OCI-LY1 (cell line): ENCODE results near the gene ITPK1.

Source experiments
- H2AFZ ChIP-seq: fragments of 200-600 bp; sonication (generic), shearing (Covaris generic); 2 replicates; pipeline ENCODE4 v1.6.0; 2014; ENCODE audit warnings: antibody characterized with exemption, mild to moderate bottlenecking, low read length
- H3F3A ChIP-seq: fragments of 200-600 bp; sonication (generic), shearing (Covaris generic); 2 replicates; pipeline ENCODE4 v1.6.0; 2014; ENCODE audit warnings: mild to moderate bottlenecking, antibody characterized with exemption, low read length, moderate library complexity; ENCODE audit not compliant: insufficient read depth
- H3K27ac ChIP-seq: fragments of 200-600 bp; sonication (generic); 2 replicates; pipeline ENCODE4 v1.5.1; 2014; ENCODE audit warnings: low read length, mixed run types, mild to moderate bottlenecking, low read depth; ENCODE audit not compliant: poor library complexity, severe bottlenecking
- H3K27me3 ChIP-seq: fragments of 200-600 bp; sonication (generic); 2 replicates; pipeline ENCODE4 v1.6.0; 2014; ENCODE audit warnings: antibody characterized with exemption, mild to moderate bottlenecking, low read length, moderate library complexity; ENCODE audit not compliant: insufficient read depth
- H3K36me3 ChIP-seq: fragments of 200-600 bp; sonication (generic); 2 replicates; pipeline ENCODE4 v1.6.1; 2014; ENCODE audit warnings: mild to moderate bottlenecking, antibody characterized with exemption, low read length, moderate library complexity, mixed read lengths; ENCODE audit not compliant: insufficient read depth
- H3K4me1 ChIP-seq: fragments of 200-600 bp; sonication (generic); 2 replicates; pipeline ENCODE4 v1.5.1; 2014; ENCODE audit warnings: mild to moderate bottlenecking, low read length, moderate library complexity; ENCODE audit not compliant: insufficient read depth, severe bottlenecking
- H3K4me2 ChIP-seq: fragments of 200-600 bp; sonication (generic), shearing (Covaris generic); 2 replicates; pipeline ENCODE4 v1.6.1; 2014; ENCODE audit warnings: low read length
- H3K4me3 ChIP-seq: fragments of 200-600 bp; sonication (generic); 2 replicates; pipeline ENCODE4 v1.5.1; 2014; ENCODE audit warnings: low read length, low read depth, mild to moderate bottlenecking, mixed read lengths; ENCODE audit not compliant: poor library complexity, severe bottlenecking
- H3K79me2 ChIP-seq: fragments of 200-600 bp; shearing (Covaris generic); 2 replicates; pipeline ENCODE4 v1.6.1; 2016; ENCODE audit warnings: mixed run types, low read length, mixed read lengths; ENCODE audit not compliant: insufficient read depth
- H3K9ac ChIP-seq: fragments of 200-600 bp; sonication (generic), shearing (Covaris generic); 2 replicates; pipeline ENCODE4 v1.6.1; 2014; ENCODE audit warnings: mild to moderate bottlenecking, low read length, mixed read lengths
- H3K9me2 ChIP-seq: fragments of 200-600 bp; sonication (generic), shearing (Covaris generic); 2 replicates; pipeline ENCODE4 v1.6.1; 2014; ENCODE audit warnings: low read depth, mild to moderate bottlenecking, low read length, mixed read lengths
- H3K9me3 ChIP-seq: fragments of 200-600 bp; shearing (Covaris generic); 2 replicates; pipeline ENCODE4 v1.6.1; 2014; ENCODE audit warnings: low read length, mixed read lengths
- H4K20me1 ChIP-seq: fragments of 200-600 bp; sonication (generic), shearing (Covaris generic); 2 replicates; pipeline ENCODE4 v1.6.0; 2016; ENCODE audit warnings: mild to moderate bottlenecking, low read length; ENCODE audit not compliant: insufficient read depth
- CTCF ChIP-seq: fragments of 200-600 bp; sonication (generic), shearing (Covaris generic); IDR thresholded peaks from 2 replicates; pipeline ENCODE4 v1.5.1; 2017; ENCODE audit warnings: mild to moderate bottlenecking, antibody characterized with exemption, low read length, moderate library complexity, mixed read lengths
- EZH2 ChIP-seq: fragments of 200-600 bp; sonication (generic), shearing (Covaris generic); IDR thresholded peaks from 2 replicates; pipeline ENCODE4 v1.8.0; 2017; ENCODE audit warnings: borderline replicate concordance, mixed run types, mild to moderate bottlenecking, antibody characterized with exemption, low read length, moderate library complexity, mixed read lengths

Gene ITPK1

GRCh38 chr14:92962831-92963095 is 153.0 kb downstream of the ITPK1 start:
- H3K4me3 ChIP-seq: no peak overlapping the region
- no peaks in the 10 kb centered on the region for H3K9me2 ChIP-seq
- H3K4me2 ChIP-seq: no peak overlapping the region
- H4K20me1 ChIP-seq: no peaks in the 10 kb centered on the region
- no peaks in the 10 kb centered on the region for H3F3A ChIP-seq
- no peak overlapping the region for H3K27ac ChIP-seq
- H3K79me2 ChIP-seq: no peaks in the 10 kb centered on the region
- H3K27me3 ChIP-seq: no peaks in the 10 kb centered on the region
- TF ChIP-seq EZH2 (no peak), CTCF (no peak)
- H3K9ac ChIP-seq: no peak overlapping the region
- 0 out of 2 replicates have a peak, but pooled peaks cover 4% of the 10 kb centered on the region for H3K9me3 ChIP-seq
- no peaks in the 10 kb centered on the region for H3K4me1 ChIP-seq
- no peaks in the 10 kb centered on the region for H3K36me3 ChIP-seq
- no peak overlapping the region for H2AFZ ChIP-seq

GRCh38 chr14:92962031-92962830 is 153.5 kb downstream of the ITPK1 start:
- Histone ChIP-seq H3F3A (no peaks in the 10 kb centered on the region), H3K9ac (no peak overlapping the region), H3K4me1 (no peaks in the 10 kb centered on the region), H3K4me3 (no peak overlapping the region), H2AFZ (no peak overlapping the region), H3K36me3 (no peaks in the 10 kb centered on the region), H3K27ac (no peak overlapping the region), H3K4me2 (no peak overlapping the region), H3K27me3 (no peaks in the 10 kb centered on the region), H3K9me2 (no peaks in the 10 kb centered on the region), H3K79me2 (no peaks in the 10 kb centered on the region), H4K20me1 (no peaks in the 10 kb centered on the region), H3K9me3 (no peaks in the 10 kb centered on the region)
- TF ChIP-seq CTCF (no peak), EZH2 (no peak)

- Histone ChIP-seq H3K9me3 (no peaks in the 10 kb centered on the region), H3K4me1 (no peaks in the 10 kb centered on the region), H3K27ac (no peak overlapping the region), H3K79me2 (no peaks in the 10 kb centered on the region), H3K9me2 (no peaks in the 10 kb centered on the region), H3K36me3 (no peaks in the 10 kb centered on the region), H4K20me1 (no peaks in the 10 kb centered on the region), H3K4me3 (no peak overlapping the region), H3K9ac (no peak overlapping the region), H3K4me2 (no peak overlapping the region), H3F3A (no peaks in the 10 kb centered on the region), H2AFZ (no peak overlapping the region), H3K27me3 (no peaks in the 10 kb centered on the region)
- no peak for TF ChIP-seq EZH2
- TF ChIP-seq CTCF: no peak
Measured at GRCh38 chr14:92961567-92961855, 154.2 kb downstream of the ITPK1 start.
